ENCODE results near the gene HEXD. TPM values are rescaled to one million over a fixed set of nuclear protein-coding genes. Genes with fewer than 3 reads are reported as not detected.

The HEXD gene
- total RNA-seq, 4 donors from 2014 or later, result 15.7 to 27.1 (median 20.6) TPM

- no peak for DNase-seq (ENCODE audit: extremely low spot score)
- Histone ChIP-seq H3K27me3 (peaks cover 0 to 29% (median 16%) of the 10 kb centered on the region in 4 donors), H3K9me3 (no peaks in the 10 kb centered on the region), H3K4me3 (no peak overlapping the region), H3K36me3 (peaks cover 0 to 38% (median 31%) of the 10 kb centered on the region in 4 donors), H3K27ac (replicated peaks in 1 of 4) (no peak overlapping the region), H3K4me1 (peaks cover 4 to 21% (median 17%) of the 10 kb centered on the region in 4 donors)
- TF ChIP-seq, protein P1, sequence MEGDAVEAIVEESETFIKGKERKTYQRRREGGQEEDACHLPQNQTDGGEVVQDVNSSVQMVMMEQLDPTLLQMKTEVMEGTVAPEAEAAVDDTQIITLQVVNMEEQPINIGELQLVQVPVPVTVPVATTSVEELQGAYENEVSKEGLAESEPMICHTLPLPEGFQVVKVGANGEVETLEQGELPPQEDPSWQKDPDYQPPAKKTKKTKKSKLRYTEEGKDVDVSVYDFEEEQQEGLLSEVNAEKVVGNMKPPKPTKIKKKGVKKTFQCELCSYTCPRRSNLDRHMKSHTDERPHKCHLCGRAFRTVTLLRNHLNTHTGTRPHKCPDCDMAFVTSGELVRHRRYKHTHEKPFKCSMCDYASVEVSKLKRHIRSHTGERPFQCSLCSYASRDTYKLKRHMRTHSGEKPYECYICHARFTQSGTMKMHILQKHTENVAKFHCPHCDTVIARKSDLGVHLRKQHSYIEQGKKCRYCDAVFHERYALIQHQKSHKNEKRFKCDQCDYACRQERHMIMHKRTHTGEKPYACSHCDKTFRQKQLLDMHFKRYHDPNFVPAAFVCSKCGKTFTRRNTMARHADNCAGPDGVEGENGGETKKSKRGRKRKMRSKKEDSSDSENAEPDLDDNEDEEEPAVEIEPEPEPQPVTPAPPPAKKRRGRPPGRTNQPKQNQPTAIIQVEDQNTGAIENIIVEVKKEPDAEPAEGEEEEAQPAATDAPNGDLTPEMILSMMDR (IDR thresholded peaks at IDR 0.05), result no peak
- TF ChIP-seq EP300 (IDR thresholded peaks at IDR 0.05) (no peak), POLR2AphosphoS5 (IDR thresholded peaks at IDR 0.05) (no peak), POLR2A (IDR thresholded peaks at IDR 0.05; ENCODE audit: low read depth) (no peak)
- 95% methylated on average over 14 of the region's 34 CpGs for WGBS
- intact Hi-C loops (cut with DNase I), result no loop called here
These were observed 27.9 kb upstream of the HEXD start for GRCh38 chr17:82390015-82390859.

GRCh38 chr17:82390860-82391435 lies 27.2 kb upstream of the HEXD start:
- WGBS, result 88% methylated on average over 13 of the region's 13 CpGs
- TF ChIP-seq POLR2AphosphoS5 (IDR thresholded peaks at IDR 0.05) (no peak), EP300 (IDR thresholded peaks at IDR 0.05) (no peak), POLR2A (IDR thresholded peaks at IDR 0.05; ENCODE audit: low read depth) (no peak)
- TF ChIP-seq, protein P1 (IDR thresholded peaks at IDR 0.05), result no peak
- peaks cover 0 to 15% (median 10%) of the 10 kb centered on the region in 4 donors for H3K4me1 ChIP-seq
- H3K4me3 ChIP-seq, result no peak overlapping the region
- no peak overlapping the region for H3K27ac ChIP-seq (replicated peaks in 1 of 4)
- no peak for DNase-seq (ENCODE audit: extremely low spot score)
- intact Hi-C loops (cut with DNase I), result no loop called here
- peaks cover 0 to 40% (median 31%) of the 10 kb centered on the region in 4 donors for H3K36me3 ChIP-seq
- H3K27me3 ChIP-seq, result peaks cover 0 to 22% (median 9%) of the 10 kb centered on the region in 4 donors
- no peaks in the 10 kb centered on the region for H3K9me3 ChIP-seq

DNA sequence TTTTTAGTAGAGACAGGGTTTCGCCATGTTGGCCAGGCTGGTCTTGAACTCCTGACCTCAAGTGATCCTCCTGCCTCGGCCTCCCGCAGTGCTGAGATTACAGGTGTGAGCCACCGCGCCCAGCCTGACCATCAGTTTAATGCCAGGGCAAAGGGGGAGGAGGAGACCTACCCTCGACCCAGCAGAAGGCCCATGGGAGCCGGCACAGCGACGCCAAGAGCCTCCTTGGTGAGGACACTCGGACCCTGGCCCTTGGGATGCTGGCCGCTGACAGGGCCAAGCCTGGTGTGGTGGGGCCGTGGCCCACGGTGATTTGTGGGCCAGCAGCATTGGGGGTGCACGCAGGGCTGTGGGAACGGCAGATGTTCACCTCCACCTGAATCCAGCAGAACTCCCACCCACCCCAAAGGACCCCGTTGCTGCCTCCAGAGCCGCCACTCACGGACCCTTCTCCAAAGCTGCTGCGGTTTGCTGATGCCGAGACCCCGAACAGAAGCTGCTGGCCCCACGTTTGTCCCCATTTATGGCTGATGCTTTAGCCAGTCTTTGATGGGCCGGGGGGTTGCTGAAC lies 26.6 kb upstream of the HEXD start:
- Histone ChIP-seq H3K4me3 (no peak overlapping the region), H3K27ac (replicated peaks in 1 of 4) (no peak overlapping the region), H3K9me3 (no peaks in the 10 kb centered on the region), H3K36me3 (peaks cover 0 to 40% (median 32%) of the 10 kb centered on the region in 4 donors), H3K27me3 (peaks cover 0 to 16% (median 6%) of the 10 kb centered on the region in 4 donors), H3K4me1 (peaks cover 0 to 12% (median 6%) of the 10 kb centered on the region in 4 donors)
- intact Hi-C loops (cut with DNase I), result no loop called here
- TF ChIP-seq EP300 (IDR thresholded peaks at IDR 0.05) (no peak), POLR2A (IDR thresholded peaks at IDR 0.05; ENCODE audit: low read depth) (no peak), POLR2AphosphoS5 (IDR thresholded peaks at IDR 0.05) (no peak)
- TF ChIP-seq, protein P1 (IDR thresholded peaks at IDR 0.05), result no peak
- DNase-seq (ENCODE audit: extremely low spot score), result no peak
- 87% methylated on average over 3 of the region's 23 CpGs for WGBS

- intact Hi-C loops (cut with DNase I), result no loop called here
- Histone ChIP-seq H3K27me3 (peaks cover 0 to 8% (median under 1%) of the 10 kb centered on the region in 4 donors), H3K9me3 (no peaks in the 10 kb centered on the region), H3K4me1 (peaks cover 0 to 12% (median 4%) of the 10 kb centered on the region in 4 donors), H3K36me3 (peaks cover 0 to 45% (median 34%) of the 10 kb centered on the region in 4 donors), H3K27ac (replicated peaks in 1 of 4) (no peak overlapping the region), H3K4me3 (no peak overlapping the region)
- TF ChIP-seq POLR2A (IDR thresholded peaks at IDR 0.05; ENCODE audit: low read depth), result no peak
- no peak for TF ChIP-seq POLR2AphosphoS5 (IDR thresholded peaks at IDR 0.05)
- TF ChIP-seq, protein P1 (IDR thresholded peaks at IDR 0.05), result no peak
- TF ChIP-seq EP300 (IDR thresholded peaks at IDR 0.05), result no peak
- WGBS, result 90% methylated on average over 27 of the region's 28 CpGs
- DNase-seq (ENCODE audit: extremely low spot score), result no peak
These were observed 25.8 kb upstream of the HEXD start for GRCh38 chr17:82392209-82392920.

Measured in esophagus muscularis mucosa (tissue), 4 donors.